NCI-H1092 (cell line): Measurements from ENCODE around the gene TEX52.
"Not testable (repeated sequence)": the region's sequence is repeated elsewhere in the genome, so short reads cannot be mapped to it uniquely, and the experiment has no call there.

ENCODE experiments used
- DNase-seq: peaks from one replicate; lab custom pipeline; 2025; lab: John Stamatoyannopoulos, UW

Gene TEX52

GRCh38 chr12:2864198-2864597 lies 7.4 kb upstream of the TEX52 start:
- no peak for DNase-seq

- DNase-seq = not testable (repeated sequence)
Observed at GRCh38 chr12:2863402-2863801, 6.6 kb upstream of the TEX52 start.

DNA sequence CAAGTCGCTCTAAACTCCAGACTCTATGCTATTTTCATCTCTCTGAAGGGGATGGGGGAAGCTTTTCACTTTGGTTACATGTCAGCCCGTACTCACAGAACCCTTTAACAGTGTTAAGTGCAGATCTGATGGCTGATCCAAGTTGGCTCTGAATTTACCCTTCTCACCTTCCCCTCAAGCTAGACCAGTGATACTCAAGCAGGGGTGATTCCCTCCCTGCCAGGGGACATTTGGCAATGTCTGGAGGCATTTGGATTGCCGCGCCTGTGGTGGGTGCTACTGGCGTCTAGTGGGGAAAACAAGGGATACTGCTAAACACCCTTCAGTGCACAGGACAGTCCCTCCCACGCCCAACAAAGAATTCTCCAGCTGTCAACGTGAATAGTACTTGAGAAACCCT lies 6.0 kb upstream of the TEX52 start:
- no peak for DNase-seq

DNA sequence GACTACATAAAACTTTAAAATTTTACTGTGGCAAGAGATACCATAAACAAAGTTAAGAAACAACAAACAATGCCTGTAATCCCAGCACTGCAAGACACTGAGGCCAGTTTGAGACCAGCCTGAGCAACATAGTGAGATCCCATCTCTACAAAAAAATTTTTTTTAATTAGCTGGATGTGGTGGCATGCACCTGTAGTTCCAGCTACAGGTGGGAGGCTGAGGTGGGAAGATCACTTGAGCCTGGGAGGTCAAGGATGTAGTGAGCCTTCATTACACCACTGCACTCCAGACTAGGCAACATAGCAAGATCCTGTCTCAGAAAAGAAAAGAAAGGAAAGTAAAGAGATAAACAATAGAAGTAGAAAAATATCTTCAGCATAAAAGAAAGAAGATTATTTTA lies 3.3 kb upstream of the TEX52 start:
- DNase-seq = no peak

GRCh38 chr12:2858944-2859421 lies 2.1 kb upstream of the TEX52 start:
- no peak for DNase-seq

- DNase-seq = no peak
Observed at GRCh38 chr12:2858334-2858733, 1.5 kb upstream of the TEX52 start.

GRCh38 chr12:2857576-2857975 lies 737 bp upstream of the TEX52 start:
- no peak for DNase-seq

DNA sequence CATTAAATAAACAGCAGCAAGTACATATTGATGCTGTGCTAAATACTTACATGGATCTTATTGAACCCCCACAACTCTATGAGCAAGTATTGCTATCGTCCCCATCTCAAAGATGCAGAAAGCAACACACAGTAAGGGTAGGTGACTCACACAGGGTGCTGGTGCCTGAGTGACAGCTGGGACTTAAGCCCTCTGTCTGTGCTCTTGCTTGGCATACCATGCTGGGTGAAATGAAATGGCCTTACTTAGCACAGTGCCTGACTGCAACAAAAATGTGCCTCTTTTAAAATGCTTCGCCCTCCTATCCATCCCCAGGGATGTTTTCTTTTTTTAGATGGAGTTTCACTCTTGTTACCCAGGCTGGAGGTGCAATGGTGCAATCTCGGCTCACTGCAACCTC lies 788 bp downstream of the TEX52 start:
- DNase-seq = no peak

DNA sequence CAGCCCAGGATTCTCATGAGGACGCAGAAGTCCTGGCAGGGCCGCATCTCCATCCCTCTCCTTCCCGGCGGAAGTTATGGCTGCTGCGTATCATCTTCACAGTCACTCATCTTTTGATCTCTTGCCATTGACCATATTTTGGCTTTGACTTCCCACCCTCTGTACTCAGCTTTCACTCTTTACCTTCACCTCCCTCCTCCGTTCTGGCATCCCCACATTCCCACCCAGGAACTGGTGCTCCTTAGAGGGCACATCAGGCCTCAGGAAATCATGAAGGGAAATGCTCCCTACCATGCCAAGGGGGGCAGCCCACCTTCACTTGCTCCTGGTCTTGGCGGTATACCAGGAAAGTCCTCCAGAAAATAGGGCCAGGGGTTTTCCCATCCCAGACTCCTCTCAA lies 1.3 kb downstream of the TEX52 start:
- DNase-seq = no peak

- DNase-seq = no peak
Observed at GRCh38 chr12:2854669-2855453, 2.0 kb downstream of the TEX52 start.

DNA sequence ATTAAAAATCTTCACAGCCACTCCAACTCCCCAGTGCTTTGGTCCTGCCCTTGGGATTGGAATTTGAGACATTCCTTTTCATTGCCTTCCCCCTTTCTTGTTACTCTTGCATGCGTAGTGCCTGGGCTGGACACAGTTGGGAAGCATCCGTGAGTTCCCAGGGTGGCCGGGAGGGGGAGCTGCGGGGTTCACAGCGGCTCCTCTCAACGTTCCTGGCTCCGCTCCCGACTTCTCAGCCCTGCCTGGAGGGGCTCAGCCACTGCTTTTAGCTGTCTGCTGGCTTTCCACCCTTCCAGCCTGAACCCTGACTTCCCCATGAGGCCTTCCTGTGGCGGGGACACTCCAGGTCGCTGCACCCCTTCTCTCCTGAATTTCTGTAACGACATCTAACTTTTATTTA lies 3.2 kb downstream of the TEX52 start:
- DNase-seq = peak; percentile 57

DNA sequence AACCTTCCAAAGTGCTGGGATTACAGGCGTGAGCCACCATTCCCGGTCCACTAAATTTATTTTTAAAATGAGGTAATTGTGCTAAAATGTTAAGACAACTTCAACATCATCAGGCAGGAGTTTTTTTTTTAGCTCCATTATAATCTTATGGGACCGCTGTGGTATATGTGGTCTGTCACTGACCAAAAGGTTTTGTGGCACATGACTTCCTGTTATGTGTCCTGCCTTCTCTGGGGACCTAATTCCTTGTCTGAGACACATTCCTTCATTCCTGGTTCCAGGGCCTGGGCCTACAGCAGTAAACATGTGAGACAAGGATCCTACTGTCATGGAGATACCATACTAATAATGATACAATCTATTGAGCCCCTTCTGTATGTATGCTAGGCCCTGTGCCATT lies 4.9 kb downstream of the TEX52 start:
- no peak for DNase-seq

DNA sequence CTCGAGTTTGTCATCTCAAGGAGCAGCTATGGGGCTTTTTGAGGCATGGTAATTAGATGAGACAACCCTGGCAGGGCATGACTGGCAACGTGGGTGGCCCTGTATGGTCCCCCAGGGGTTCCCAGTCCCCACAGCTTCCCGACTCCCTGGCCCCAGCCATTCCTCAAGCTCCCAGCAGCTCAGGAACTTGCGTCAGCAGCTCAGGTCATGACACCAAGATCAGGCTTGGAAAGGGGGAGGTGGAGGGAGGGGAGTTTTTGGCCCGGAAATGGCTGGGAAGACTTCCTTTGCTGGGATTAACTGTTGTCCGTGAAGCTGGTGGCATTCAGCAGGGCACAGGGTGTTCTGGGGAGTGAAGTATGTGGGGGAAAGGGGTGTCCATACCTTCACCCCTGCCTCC lies 11.6 kb downstream of the TEX52 start:
- DNase-seq = no peak

GRCh38 chr12:2844786-2845185 lies 12.1 kb downstream of the TEX52 start:
- DNase-seq = no peak

DNA sequence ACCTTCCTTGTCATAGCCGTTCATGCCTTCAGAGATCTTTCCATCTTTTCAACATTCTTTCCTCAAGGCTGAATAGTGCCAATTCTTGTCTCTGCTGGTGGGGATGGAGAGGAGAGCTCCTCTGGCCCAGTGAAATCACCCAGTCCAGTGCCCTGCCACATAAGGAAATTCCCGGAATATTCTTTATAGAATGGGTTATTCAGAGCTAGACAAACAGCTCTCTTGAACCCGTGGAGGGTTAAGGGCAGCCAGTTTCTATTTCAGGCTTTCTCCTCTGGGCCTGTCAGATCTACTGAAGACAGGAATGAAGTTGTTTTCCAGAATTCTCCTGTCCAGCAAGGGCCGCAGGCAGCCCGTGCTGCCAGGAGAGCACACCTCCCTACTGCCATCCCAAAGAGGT lies 13.9 kb downstream of the TEX52 start:
- no peak for DNase-seq

- DNase-seq = no peak
Observed at GRCh38 chr12:2841056-2841650, 15.7 kb downstream of the TEX52 start.

GRCh38 chr12:2836574-2836973 lies 20.3 kb downstream of the TEX52 start:
- no peak for DNase-seq

DNA sequence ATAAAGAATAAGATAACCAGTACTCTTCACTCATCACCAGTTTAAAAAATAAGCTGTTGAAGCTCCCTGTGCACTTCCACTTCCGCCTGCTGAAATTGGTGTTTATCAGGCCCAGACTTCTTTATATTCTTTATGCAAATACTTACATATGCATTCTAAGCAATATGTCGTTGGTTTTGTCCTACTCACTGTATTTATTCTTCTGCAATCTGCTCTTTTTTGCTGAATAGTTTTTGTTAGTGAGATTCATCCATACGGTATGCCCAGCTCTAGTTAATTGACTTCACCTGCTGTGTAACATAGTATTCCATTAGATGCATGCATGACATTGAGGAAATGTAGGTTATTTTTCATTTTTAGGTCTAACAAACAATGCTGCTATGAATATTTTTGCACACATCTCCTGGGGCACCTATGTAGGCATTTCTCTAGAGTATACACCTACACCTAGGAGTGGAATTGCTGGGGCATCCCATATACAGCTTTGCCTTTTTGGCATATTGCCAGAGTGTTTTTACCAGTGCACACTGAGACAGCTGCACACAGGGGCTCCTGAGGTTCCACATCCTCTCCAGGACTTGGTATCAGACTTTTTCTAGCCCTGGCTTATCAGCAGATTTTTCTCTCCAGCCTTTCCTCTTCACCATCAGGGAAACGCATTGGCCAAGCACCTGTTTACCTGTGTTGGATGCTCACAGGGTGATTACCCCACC lies 21.0 kb downstream of the TEX52 start:
- DNase-seq = no peak

GRCh38 chr12:2834581-2835491 lies 22.0 kb downstream of the TEX52 start, which contains the start of gene NRIP2:
TSS of gene NRIP2 (minus strand) at chr12:2835035. CDS start at chr12:2834983, 52 bp downstream.
- peak; percentile 77 for DNase-seq

DNA sequence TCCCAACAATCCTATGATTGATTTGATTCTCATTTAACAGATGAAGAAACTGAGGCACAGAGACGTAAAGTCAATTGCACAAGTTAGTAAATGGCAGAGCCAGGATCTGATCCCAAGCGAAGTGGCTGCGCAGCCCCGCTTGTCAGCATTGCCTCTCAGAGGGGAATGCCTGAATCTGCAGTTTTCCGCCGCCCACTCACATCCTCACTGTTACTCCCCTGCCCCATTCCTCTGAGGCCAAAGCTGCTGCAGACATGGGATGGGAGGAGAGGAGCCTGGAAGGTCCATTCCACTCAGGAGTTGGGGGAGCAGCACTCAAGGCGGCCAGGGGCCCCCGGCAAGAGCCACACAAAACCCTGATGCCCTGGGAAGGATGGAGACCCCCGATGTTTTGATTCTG lies 23.0 kb downstream of the TEX52 start:
- no peak for DNase-seq

DNA sequence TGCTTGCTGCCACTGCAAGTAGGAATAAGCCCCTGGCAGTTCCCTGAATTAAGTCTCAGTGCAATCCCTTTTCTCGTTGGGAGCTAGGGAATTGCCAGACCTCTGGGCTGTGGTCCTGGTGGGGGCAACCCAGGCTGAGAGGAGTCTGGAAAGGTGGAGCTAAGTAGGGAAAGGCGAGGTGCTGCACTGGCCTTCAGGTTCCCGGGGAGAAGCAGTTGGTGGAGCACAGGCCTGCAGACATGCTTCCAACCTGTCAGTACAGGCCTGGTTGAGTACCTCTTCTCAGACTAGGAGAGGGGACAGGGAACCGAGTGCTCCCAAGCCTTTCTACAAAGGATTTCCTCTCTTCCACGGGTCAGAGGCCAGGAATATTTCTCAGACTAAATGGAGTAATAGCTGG lies 23.5 kb downstream of the TEX52 start:
- no peak for DNase-seq

- DNase-seq = no peak
Observed at GRCh38 chr12:2832550-2833127, 24.2 kb downstream of the TEX52 start.
